Gastroesophageal sphincter (tissue), 3 donors: ENCODE data around the gene CHST1.

ENCODE experiments used
- POLR2A ChIP-seq, 2 donors: fragments of 450-650 bp; IDR thresholded peaks; one replicate each; pipeline ENCODE4 v1.6.1; 2017; ENCODE audit warnings: antibody characterized with exemption in 2 of 2, mild to moderate bottlenecking in 2 of 2, moderate library complexity in 1 of 2
- TF ChIP-seq, protein P1 (sequence below), 4 experiments: fragments of 200-600 bp in 2 of 4; fragments of 450-650 bp in 2 of 4; sonication (generic) in 1 of 4; IDR thresholded peaks; one replicate each; pipeline ENCODE4 v1.5.1; 2017 to 2019; ENCODE audit warnings: antibody characterized with exemption in 4 of 4, mild to moderate bottlenecking in 2 of 4, moderate library complexity in 2 of 4

DNA sequence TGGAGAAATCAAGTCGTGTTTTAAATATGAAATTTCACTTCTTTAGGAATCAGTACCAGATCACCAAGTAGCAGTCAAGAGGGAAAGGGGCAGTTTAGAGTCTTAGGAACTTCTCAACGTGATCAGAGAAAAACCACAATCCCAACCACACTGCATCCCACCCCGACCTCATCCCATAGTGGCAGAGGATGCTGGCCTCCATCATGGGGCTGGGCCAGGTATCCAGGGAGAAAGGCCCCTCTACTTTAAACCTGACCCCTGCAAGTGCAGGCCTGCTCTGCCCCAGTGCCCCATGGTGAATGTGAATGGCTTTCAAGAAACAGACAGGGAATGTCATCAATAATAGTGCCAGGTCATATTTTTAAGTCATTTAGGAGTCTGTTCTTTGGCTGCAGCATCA, 12.1 kb downstream of the CHST1 start:
- TF ChIP-seq, protein P1, sequence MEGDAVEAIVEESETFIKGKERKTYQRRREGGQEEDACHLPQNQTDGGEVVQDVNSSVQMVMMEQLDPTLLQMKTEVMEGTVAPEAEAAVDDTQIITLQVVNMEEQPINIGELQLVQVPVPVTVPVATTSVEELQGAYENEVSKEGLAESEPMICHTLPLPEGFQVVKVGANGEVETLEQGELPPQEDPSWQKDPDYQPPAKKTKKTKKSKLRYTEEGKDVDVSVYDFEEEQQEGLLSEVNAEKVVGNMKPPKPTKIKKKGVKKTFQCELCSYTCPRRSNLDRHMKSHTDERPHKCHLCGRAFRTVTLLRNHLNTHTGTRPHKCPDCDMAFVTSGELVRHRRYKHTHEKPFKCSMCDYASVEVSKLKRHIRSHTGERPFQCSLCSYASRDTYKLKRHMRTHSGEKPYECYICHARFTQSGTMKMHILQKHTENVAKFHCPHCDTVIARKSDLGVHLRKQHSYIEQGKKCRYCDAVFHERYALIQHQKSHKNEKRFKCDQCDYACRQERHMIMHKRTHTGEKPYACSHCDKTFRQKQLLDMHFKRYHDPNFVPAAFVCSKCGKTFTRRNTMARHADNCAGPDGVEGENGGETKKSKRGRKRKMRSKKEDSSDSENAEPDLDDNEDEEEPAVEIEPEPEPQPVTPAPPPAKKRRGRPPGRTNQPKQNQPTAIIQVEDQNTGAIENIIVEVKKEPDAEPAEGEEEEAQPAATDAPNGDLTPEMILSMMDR (IDR thresholded peaks at IDR 0.05), result no peak
- no peak for TF ChIP-seq POLR2A (IDR thresholded peaks at IDR 0.05)
